HG03175 (cell line): ENCODE measurements around the gene VAV3.

Source experiments
- ATAC-seq: cut with Tn5 transposase; IDR thresholded peaks from one replicate; pipeline ENCODE4 v1.9.1; 2021; ENCODE audit warnings: mild to moderate bottlenecking, moderate library complexity; ENCODE audit not compliant: unreplicated experiment

The VAV3 gene

DNA sequence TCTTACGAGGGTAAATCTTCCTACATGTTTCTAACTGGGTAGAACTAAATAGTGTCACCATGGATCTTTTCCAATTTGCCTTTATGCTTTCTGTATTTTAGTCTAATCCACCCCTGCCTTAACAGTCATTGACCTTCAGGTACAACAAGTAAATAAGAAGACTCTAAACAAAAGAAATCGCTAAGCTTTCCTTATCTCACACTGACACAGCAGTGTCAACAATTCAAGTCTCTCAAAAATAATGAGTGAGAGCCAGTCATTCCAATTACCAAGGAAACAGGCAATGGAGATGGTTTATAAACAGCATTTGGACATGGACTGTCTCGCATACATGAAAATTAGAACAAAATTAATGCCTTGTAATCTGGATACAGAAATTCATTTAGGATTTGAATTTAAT is 365.8 kb downstream of the VAV3 start:
- ATAC-seq, result no peak

DNA sequence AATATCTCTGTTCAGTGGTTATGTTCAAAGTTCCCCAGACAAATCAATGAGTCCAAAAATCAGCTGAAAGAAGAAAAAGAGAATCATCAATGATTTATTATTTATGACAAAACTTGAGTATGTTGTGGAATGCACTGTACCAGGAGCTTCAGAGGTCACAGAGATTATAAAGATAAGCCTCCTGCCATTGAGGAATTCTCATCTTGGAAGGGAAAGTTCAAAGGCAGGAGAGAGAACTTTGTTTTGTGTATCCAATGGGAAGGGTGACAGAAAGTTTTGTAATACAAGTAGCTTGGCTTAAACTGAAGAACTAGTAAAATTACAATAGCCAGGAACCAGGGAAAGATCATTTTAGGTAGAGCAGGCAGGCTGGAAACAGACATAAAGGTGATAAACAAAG is 367.7 kb downstream of the VAV3 start:
- no peak for ATAC-seq

DNA sequence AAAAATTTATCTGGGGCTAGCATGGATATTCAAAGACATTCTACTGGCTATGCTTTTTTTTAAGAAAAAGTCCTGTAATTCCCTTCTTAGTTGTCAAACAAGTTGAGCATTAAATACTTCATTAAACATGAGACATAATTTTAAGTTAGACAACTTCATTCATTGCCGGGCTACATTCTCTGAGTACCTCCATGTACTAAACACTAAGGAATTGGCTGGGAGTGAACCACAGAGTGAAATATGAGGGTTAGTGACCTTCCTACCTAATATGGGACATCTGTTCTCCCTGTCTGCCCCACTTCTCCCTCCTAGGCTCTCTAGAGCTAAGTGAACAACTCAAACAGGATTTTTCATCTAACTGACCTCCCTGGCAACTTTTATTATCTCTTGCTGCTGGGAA is 370.4 kb downstream of the VAV3 start:
- ATAC-seq, result no peak

DNA sequence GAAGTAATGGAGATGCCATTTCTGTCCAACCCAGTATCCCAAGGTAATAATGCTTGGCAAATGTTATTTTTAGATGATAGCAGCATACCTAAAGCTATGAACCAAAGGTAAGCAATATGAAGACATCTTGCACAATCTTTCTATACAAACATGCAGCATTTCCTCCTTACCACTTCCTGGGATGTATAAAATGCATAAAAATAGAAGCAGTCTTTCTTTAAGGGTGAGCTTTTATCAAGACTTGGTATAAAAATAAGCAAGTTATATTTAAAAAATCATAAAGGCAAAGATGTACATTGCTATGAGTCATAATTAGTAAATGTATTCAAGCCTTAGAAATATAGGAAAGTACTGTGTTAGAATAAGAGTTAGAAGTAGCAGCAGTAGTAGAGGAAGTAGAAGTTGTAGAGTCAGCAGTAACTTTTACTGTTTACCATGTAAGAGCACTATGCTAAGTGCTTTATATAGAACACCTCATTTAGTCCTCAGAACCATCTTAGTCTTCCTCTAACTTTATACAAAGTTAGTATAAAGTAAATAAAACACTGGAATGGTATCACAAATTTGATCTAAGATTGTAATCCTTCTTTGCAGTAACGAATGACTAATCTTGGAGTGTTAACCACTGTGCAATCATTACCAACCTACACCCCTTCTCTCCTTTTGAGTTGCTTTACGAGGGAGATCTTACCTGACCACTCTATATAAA is 371.3 kb downstream of the VAV3 start:
- no peak for ATAC-seq

DNA sequence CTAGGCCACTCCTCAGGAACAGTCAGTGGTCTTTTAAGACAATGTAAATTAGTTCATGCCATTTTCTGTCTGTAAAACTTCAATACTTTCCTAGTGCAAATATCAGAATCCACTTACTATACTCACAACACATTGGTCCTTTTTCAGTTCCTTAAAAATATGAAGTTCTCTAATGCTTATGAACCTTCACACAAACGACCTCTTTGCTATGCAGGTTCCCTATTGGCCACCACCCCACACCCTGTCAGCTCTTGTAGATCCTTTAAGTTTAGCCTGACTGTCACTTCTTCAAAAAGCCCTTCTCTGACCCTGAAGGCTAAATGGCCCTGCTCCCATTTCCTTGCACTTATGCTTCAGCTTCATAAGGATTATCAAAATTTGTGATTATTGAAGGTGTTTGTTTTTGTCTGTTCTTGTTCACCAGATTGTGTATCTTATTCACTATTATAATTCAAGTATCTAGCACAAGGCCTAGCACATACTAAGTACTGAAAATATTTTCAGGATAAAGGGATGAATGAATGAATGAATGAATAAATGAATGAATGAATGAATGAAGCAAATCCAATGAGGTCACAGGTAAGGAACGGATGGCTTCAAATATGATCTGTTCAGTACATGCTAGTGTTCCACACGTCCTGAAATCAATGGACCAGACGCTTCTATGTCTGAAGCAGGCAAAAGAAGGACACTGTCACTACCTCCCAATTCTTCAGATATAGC is 373.9 kb downstream of the VAV3 start:
- ATAC-seq, result no peak

DNA sequence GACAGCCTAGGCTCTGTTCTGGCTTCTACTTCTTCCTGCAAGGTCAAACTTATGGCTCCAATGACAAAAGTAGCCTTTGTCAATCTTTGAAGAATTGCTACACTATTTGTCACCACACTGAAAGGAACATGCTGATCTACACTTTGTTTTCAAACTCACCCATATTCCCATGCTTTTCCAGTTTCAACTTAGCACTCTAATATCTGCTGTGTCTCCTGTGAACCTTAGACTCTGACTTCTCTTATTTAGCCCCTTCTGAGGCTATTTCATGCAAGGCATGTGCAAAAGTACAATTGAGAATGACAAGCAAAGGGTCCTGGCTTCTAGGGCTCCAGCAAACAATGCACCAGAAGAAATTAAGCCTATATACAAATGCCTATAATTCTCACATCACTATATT is 374.9 kb downstream of the VAV3 start:
- no peak for ATAC-seq

DNA sequence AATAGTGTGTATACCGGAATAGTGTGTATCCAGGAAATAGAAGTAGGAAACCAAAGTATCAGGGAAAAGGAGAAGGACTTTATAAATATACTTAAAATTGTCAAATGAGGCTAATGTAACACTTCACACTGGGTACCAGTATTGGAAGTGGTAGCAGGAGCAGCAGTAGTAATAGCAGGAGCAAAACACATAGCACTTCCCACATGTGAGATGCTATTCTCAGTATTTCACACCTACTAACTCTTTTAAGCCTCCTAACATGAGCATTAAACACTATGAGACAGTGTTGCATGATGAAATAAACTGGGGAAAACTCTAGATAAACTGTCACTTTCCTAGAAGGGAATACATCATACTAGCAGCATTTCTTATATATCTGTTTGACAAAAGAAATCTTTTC is 376.7 kb downstream of the VAV3 start:
- ATAC-seq, result no peak

DNA sequence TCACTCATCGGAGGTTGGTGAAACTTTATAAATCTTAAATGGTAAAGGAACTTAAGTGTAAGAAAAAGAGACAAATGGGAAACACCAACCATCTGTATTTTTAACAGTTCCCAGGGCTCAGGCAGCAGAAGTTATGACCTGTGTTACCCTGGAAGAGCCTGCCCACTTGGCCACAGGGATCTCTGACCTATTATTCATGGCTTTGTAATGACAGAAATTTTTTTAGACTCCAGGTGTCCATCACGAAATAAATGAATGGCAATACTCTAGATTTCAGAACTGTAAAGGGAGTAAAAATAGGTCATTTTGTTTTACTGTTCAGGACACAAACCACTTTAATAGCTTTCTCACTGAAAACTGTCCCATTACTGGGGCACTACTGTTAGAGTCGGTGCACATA is 389.8 kb downstream of the VAV3 start:
- ATAC-seq, result no peak

DNA sequence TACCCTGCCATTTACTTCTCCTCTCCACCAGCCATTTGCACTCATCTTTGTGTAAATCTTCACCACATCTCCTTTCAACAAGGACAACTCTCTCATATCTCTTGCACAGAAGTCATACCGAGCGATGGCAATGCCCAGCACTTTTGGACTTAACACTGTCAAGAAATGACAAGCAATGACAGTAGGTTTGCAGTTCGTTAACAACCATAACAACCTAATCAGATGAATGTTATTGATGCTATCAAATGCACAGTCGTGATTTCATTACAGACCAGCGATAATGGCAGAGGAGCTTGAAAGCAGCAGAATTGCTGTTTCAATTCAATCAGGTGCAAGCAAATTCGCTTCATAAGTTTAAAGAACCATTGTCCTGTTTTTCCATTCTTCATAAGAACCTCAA is 390.9 kb downstream of the VAV3 start:
- ATAC-seq, result no peak

DNA sequence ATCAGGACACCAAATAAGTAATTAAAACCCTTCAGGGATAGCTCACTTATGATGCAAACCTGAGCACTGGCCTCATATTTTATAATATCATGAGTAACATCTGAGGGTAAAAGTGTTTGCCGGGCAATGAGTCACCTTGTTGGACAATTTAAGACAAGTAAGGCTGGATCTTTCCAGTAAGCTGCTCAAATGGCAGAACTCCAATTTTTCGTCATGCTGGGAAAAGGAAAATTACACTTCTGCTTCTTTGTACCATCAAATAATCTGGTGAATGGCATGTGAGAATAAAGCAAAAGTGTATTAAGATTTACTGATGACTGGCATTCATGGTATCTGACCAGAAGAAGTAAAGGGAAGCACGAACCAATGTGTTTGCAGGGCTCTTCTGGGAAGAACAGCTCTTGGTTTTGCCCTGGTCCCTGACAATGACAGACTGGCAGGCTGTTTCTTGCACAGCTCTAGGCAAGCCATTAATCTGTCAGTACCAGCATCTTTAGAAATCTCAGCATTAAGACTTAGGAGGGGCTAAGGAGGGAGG is 392.2 kb downstream of the VAV3 start:
- no peak for ATAC-seq

DNA sequence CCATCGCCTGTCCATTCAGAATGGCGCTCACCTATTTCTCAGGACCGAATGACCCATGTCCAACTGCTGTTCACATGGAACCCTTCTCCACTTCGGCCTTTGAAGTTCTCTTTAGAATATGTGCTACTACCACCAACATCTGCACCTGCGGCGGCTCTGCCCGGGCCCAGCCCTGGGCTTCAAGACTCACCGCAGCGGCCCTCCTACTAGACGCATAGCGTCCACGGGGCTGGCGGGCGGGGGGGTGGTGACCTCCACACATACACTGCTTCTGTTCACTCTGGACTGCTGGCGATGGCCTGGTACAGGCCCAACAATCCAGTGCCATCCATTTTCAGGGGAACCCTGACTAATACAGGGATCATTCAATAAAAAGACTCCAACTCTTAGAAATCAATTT is 394.2 kb downstream of the VAV3 start:
- ATAC-seq, result no peak

DNA sequence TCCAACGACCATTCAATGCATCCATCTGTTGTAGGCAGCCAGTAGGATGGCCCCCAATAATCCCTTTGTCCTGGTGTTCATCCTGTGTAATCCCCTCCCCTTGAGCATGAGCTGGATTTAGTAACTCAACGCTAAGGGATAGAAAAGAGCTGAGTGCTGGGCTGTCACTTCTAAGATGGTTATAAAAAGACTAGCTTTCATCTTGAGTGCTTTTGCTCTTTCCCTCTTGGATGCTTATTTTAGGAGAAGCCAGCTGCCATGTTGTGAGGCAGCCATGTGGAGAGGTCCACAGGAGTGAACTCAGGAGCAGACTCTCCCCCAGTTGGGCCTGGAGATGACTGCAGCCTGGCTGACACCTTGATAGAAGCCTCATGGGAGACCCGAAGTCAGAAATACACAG is 401.5 kb downstream of the VAV3 start:
- ATAC-seq, result no peak

DNA sequence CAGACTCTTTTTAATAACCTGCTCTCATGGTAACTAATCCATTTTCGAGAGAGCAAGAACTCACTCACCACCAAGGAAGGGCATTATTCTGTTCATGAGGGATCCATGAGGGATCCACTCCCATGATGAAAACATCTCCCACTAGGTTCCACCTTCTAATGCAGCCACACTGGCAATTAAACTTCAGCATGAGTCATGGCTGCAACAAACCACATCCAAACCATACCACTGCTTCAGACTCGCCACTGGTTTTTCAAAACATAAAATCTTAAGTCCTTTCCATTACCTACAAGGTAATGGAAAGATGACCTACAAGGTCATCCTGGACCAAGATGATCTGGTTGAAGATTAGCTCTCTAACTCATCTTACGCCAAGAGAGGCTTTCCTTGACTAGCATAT is 405.1 kb downstream of the VAV3 start:
- ATAC-seq, result no peak

DNA sequence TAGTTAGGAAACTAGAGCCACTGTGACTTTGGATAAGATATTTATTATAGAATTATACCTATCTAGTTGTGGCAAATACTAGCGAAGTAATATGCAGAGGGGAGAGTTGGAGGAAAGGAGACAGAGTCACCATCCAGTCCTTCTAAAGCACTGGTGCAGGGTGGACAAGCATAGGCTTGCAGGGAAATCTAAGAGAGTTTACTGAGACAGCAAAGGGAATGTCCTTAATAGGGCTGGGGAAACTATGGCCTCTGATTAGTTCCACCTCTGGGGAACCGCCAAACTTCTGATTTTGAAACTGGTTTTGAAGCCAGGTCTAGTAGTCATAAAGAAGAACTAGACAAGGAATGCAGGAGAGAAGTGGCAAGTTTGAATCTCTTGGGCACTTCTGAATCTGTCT is 407.9 kb downstream of the VAV3 start:
- no peak for ATAC-seq

DNA sequence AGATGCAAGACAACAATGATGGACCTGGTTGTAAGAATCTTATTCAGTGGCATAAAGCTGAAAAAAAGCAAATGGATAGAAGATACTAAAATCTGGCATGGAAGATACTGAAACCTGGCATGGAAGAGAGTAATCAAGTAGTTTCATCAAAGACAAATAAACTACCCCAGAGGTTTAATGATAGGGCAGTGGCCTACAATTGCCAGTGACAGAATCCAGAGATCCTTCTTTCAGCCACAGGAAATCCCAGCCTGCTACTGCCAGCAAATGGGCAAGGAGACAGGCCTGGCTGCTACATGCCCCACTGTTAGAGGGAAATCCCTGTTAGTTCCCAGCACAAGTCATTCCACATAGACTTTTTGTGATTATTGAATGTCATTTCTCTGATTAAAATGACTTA is 409.4 kb downstream of the VAV3 start:
- no peak for ATAC-seq

DNA sequence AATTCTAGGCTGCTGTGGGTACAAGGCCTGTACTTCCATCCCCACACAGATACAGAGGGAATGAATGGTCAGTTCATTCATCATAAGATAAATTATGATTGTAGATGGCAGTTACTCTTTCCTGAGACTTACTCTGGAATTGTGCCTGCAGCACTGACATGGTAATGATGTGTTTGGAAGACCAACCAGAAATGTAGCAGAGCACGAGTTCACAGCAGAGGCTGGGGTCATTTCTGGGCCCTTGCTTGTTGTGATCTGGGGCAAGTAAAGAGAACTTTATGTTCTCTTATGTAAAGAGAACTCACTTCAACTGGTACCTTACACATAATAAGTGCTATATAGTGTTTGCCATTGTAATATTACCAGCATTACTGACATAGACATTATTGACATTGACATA is 412.2 kb downstream of the VAV3 start:
- no peak for ATAC-seq

DNA sequence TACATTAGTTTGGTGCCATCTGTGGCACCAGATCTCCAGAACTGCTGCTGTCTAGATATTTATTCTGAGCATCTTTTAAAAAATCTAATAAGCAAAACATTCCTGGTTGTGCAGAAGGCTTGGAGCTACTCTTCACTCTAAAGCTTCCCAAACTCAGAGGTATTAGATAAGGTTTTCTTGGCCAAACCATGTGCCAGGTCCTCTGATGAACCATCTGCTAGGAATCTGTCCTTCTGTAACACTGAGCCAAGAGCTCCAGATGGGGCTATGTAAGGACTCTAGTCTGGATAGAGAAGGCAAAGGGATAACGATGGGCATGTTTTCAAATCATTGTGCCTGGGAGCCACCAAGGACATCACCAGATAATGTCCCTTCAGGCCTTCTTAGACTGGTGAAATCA is 413.5 kb downstream of the VAV3 start:
- ATAC-seq, result no peak

DNA sequence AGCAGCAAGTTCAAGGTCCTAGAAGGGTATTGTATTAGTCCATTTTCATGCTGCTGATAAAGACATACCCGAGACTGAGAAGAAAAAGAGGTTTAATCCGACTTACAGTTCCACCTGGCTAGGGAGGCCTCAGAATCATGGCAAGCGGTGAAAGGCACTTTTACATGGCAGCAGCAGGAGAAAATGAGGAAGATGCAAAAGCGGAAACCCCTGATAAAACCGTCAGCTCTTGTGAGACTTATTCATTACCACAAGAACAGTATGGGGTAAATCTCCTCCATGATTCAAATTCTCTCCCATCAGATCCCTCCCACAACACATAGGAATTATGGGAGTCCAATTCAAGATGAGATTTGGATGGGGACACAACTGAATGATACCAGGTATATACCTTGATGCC is 414.6 kb downstream of the VAV3 start:
- no peak for ATAC-seq

DNA sequence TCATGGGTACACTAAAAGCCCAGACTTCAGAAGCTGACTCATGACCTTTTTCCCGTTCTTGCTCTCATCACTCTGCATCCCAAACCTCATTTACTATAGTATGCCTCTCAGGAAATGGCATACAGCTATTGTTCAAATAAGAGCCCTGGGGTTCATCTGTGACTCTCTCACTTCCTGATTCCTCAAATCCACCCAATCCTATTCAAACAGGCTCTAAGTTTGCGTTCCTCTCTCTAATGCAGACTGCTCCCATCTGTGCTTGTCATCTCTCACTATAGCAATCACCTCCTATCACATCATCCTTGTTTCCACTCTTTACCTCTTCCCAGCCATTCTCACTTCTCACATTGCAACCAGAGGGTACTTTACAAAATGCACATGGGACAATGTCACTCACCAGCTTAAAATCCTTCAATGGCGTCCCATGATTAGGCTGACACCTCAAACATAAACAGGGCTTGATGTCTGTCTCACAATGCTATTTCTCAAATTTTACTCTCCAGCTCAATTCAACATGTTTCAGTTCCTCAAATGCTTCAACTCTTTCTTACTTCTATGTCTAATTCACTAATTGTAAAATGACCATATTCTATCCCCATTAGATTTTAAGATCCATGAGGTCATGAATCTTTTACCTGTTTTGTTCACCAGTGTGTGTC is 415.7 kb downstream of the VAV3 start:
- no peak for ATAC-seq

DNA sequence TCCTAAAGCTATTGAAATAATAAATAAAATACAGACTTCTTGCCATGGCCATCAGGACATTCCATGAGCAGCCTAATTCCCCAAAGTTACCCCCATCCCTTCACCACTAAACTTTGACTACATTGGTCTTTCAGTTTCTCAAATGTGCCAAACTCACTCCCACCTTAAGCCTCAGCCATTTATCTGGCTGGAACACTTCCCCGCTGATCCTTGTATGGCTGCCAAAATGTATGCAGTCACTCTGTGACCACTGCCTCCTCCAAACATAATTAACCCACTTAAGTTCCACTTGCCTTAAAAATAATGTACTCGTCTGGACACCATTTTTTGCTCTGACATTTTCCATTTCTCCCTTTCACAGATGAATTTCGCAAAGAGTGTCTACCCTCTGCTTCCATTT is 416.7 kb downstream of the VAV3 start:
- no peak for ATAC-seq

DNA sequence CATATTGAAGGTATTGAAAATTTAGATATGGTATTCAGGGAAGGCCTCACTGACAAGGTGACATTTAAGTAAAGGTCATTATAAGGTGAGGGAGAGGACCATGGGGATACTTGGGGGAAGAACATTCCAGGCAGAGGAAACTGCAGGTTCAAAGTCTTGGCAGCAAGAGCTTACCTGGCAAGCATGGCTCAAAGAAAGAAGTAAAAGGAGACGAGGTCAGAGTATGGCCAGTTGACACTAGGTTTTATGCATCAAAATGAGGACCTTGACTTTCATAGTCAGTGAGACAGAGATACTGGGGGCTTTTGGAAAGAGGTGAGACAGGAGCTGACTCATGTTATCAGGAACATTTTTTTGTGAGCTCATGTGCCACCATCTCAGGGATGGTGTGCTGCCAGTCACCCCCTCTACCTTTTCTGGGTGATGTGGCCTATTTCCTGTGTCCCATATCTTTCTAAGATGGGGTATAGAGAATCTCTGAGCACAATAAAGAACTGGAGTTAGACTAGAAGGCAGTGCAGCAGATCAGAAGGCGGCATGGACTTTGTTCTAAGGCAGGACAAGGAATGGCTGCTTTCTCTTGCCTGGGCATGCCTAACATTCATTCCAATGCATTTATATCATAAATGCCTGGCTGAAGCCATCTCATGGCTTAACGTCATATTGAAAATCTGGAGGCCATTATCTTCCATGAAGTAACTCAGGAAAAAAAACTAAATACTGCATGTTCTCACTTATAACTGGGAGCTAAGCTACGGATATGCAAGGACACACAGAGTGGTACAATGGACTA is 417.4 kb downstream of the VAV3 start:
- no peak for ATAC-seq
